ENCODE results near the gene ZNF304. TPM values are rescaled to one million over a fixed set of nuclear protein-coding genes. Genes with fewer than 3 reads are reported as not detected.

ZNF304 gene
- total RNA-seq, 4 donors from 2014 or later = 7.1 to 12.4 (median 8.5) TPM

GRCh38 chr19:57398868-57399267, 47.8 kb downstream of the ZNF304 start:
- Histone ChIP-seq H3K36me3 (peaks cover 46 to 82% (median 58%) of the 10 kb centered on the region in 4 donors), H3K27ac (replicated peaks in 1 of 4) (no peak overlapping the region), H3K9me3 (peaks cover 0 to 78% (median 52%) of the 10 kb centered on the region in 4 donors), H3K27me3 (no peaks in the 10 kb centered on the region), H3K4me1 (peaks cover 0 to 3% (median 0%) of the 10 kb centered on the region in 4 donors), H3K4me3 (no peak overlapping the region)
- WGBS = 96% methylated on average over 5 of the region's 5 CpGs
- TF ChIP-seq POLR2AphosphoS5 (IDR thresholded peaks at IDR 0.05) (no peak), POLR2A (IDR thresholded peaks at IDR 0.05; ENCODE audit: low read depth) (no peak), EP300 (IDR thresholded peaks at IDR 0.05) (no peak)
- TF ChIP-seq, protein P1, sequence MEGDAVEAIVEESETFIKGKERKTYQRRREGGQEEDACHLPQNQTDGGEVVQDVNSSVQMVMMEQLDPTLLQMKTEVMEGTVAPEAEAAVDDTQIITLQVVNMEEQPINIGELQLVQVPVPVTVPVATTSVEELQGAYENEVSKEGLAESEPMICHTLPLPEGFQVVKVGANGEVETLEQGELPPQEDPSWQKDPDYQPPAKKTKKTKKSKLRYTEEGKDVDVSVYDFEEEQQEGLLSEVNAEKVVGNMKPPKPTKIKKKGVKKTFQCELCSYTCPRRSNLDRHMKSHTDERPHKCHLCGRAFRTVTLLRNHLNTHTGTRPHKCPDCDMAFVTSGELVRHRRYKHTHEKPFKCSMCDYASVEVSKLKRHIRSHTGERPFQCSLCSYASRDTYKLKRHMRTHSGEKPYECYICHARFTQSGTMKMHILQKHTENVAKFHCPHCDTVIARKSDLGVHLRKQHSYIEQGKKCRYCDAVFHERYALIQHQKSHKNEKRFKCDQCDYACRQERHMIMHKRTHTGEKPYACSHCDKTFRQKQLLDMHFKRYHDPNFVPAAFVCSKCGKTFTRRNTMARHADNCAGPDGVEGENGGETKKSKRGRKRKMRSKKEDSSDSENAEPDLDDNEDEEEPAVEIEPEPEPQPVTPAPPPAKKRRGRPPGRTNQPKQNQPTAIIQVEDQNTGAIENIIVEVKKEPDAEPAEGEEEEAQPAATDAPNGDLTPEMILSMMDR (IDR thresholded peaks at IDR 0.05) = no peak
- DNase-seq (ENCODE audit: extremely low spot score) = no peak
- intact Hi-C loops (cut with DNase I) = no loop called here

DNA sequence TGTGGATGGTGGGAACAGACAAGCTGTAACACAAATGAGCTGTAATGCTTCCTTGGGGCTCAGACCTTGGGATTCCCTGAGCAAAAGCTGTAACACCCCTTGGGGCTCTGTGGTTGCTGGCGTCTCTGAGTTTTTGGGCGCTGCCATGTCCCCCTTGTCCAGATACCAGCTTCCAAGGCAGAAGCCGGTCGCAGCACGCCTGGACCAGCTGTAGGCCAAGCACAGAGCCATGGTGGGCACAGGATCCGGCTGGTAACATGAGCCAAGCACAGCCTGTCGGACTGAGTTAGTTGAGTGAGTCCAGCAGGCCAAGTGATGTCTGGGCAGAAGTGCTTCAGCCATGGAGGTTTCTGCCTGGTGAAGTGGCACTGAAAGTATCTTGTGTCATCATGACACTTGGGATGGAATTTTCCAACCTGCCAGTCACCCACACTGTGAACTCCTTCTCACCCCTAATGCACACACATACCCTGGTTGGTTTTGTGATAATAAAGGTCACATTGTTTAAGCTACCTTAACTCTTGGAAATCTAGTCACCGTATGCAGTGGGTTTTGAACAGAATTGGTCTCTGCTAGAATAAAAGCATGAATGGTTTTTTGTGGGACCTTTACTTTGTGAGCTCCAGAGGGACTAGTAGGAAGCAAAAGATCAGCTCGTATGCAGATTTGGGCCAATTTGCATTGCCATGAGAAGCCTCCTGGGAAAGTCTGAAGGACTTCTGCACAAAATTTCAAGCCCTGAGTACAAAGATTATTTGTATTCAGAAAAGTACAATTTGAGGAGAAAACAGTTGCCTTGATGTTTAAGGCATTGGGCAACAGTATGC, 52.9 kb downstream of the ZNF304 start:
- no peak for DNase-seq (ENCODE audit: extremely low spot score)
- peaks cover 0 to 39% (median 25%) of the 10 kb centered on the region in 4 donors for H3K9me3 ChIP-seq
- H3K27me3 ChIP-seq = no peaks in the 10 kb centered on the region
- no peak overlapping the region for H3K4me3 ChIP-seq
- H3K4me1 ChIP-seq = no peaks in the 10 kb centered on the region
- TF ChIP-seq, protein P1 (IDR thresholded peaks at IDR 0.05) = no peak
- no peak for TF ChIP-seq POLR2A (IDR thresholded peaks at IDR 0.05; ENCODE audit: low read depth)
- no peak for TF ChIP-seq POLR2AphosphoS5 (IDR thresholded peaks at IDR 0.05)
- TF ChIP-seq EP300 (IDR thresholded peaks at IDR 0.05) = no peak
- intact Hi-C loops (cut with DNase I) = no loop called here
- 90% methylated on average over 7 of the region's 9 CpGs for WGBS
- peaks cover 11 to 33% (median 18%) of the 10 kb centered on the region in 4 donors for H3K36me3 ChIP-seq
- H3K27ac ChIP-seq (replicated peaks in 1 of 4) = no peak overlapping the region

GRCh38 chr19:57406516-57407123, 55.5 kb downstream of the ZNF304 start:
- Histone ChIP-seq H3K9me3 (peaks cover 0 to 21% (median 14%) of the 10 kb centered on the region in 4 donors), H3K4me3 (no peak overlapping the region), H3K4me1 (peaks cover 6 to 11% (median 9%) of the 10 kb centered on the region in 4 donors), H3K27ac (replicated peaks in 1 of 4) (no peak overlapping the region), H3K36me3 (peaks cover 0 to 8% (median 0%) of the 10 kb centered on the region in 4 donors), H3K27me3 (no peaks in the 10 kb centered on the region)
- DNase-seq (ENCODE audit: extremely low spot score) = no peak
- intact Hi-C loops (cut with DNase I) = no loop called here
- no peak for TF ChIP-seq POLR2A (IDR thresholded peaks at IDR 0.05; ENCODE audit: low read depth)
- TF ChIP-seq, protein P1 (IDR thresholded peaks at IDR 0.05) = peak; percentile 33 to 63 (median 41)
- WGBS = 26% methylated on average over 6 of the region's 8 CpGs

Other genes with a start within 250 kb of the ZNF304 start
- not detected for gene USP29, start 231.3 kb upstream of the ZNF304 start, total RNA-seq
- not detected for gene ZIM3, start 206.1 kb upstream of the ZNF304 start, total RNA-seq
- gene DUXA, start 183.8 kb upstream of the ZNF304 start, total RNA-seq = not detected
- 10 to 100 TPM; 24.1 to 66.7 (median 42.5) TPM for gene ZNF264, start 159.8 kb upstream of the ZNF304 start, total RNA-seq
- gene AURKC, start 120.2 kb upstream of the ZNF304 start, total RNA-seq = 1 to 10 TPM in 1 of 4 donors, under 1 TPM in 3; 0.33 to 1.2 (median 0.85) TPM
- 10 to 100 TPM; 13.3 to 19.7 (median 17.3) TPM for gene ZNF805, start 110.6 kb upstream of the ZNF304 start, total RNA-seq
- gene ZNF460, start 70.8 kb upstream of the ZNF304 start, total RNA-seq = 10 to 100 TPM; 46.1 to 75.0 (median 50.1) TPM
- gene ZNF543, start 30.8 kb upstream of the ZNF304 start, total RNA-seq = 1 to 10 TPM; 6.6 to 9.1 (median 8.3) TPM
- 10 to 100 TPM; 12.9 to 29.5 (median 20.2) TPM for gene TRAPPC2B, start 12.3 kb downstream of the ZNF304 start, total RNA-seq
- 1 to 10 TPM; 1.4 to 3.3 (median 2.8) TPM for gene ZNF547, start 12.3 kb downstream of the ZNF304 start, total RNA-seq
- 10 to 100 TPM; 20.2 to 26.3 (median 23.6) TPM for gene ZNF548, start 38.6 kb downstream of the ZNF304 start, total RNA-seq
- 1 to 10 TPM; 6.1 to 9.6 (median 8.8) TPM for gene ZNF17, start 59.9 kb downstream of the ZNF304 start, total RNA-seq
- 1 to 10 TPM; 2.5 to 6.4 (median 4.6) TPM for gene ZNF749, start 84.1 kb downstream of the ZNF304 start, total RNA-seq
- gene VN1R1, start 105.9 kb downstream of the ZNF304 start, total RNA-seq = 1 to 10 TPM in 3 of 4 donors, under 1 TPM in 1; 0.65 to 1.8 (median 1.3) TPM
- gene ZNF772, start 126.3 kb downstream of the ZNF304 start, total RNA-seq = 10 to 100 TPM in 1 of 4 donors, 1 to 10 TPM in 3; 7.1 to 11.5 (median 9.0) TPM
- 10 to 100 TPM in 2 of 4 donors, 1 to 10 TPM in 2; 9.3 to 17.8 (median 12.4) TPM for gene ZNF419, start 136.5 kb downstream of the ZNF304 start, total RNA-seq
- gene ZNF773, start 148.7 kb downstream of the ZNF304 start, total RNA-seq = 10 to 100 TPM in 3 of 4 donors, 1 to 10 TPM in 1; 7.1 to 18.9 (median 16.6) TPM
- 1 to 10 TPM; 3.7 to 6.7 (median 6.4) TPM for gene ZNF549, start 176.1 kb downstream of the ZNF304 start, total RNA-seq
- 1 to 10 TPM; 3.7 to 6.7 (median 4.2) TPM for gene ZNF550, start 208.6 kb downstream of the ZNF304 start, total RNA-seq
- 1 to 10 TPM; 3.3 to 6.0 (median 4.9) TPM for gene ZNF416, start 227.6 kb downstream of the ZNF304 start, total RNA-seq
- 1 to 10 TPM; 3.7 to 9.8 (median 6.4) TPM for gene ZIK1, start 232.9 kb downstream of the ZNF304 start, total RNA-seq
- gene ZNF530, start 248.6 kb downstream of the ZNF304 start, total RNA-seq = 1 to 10 TPM; 1.2 to 6.9 (median 2.8) TPM

All from esophagus muscularis mucosa (tissue), 4 donors.